Kidney (tissue), 14 donors: Measurements from ENCODE around the gene SERPINA12. TPM values are rescaled to one million over a fixed set of nuclear protein-coding genes. Genes with fewer than 3 reads are reported as not detected.

ENCODE experiments used
- DNase-seq, 5 donors: peaks; one replicate each; pipeline ENCODE4 v3.0.0-alpha.2; 2013 to 2020
- FAIRE-seq: peaks from 2 replicates; lab custom pipeline; 2012; peaks lifted over from hg19 to GRCh38; lab: Jason Lieb, UNC
- H3K27ac ChIP-seq, 2 donors: one replicate each; pipeline ENCODE4 v1.7.0; 2013; ENCODE audit warnings: low read depth in 2 of 2, low read length in 2 of 2, inconsistent platforms in 1 of 2
- H3K27me3 ChIP-seq: one replicate; pipeline ENCODE4 v1.7.1; 2013; ENCODE audit warnings: low read length, inconsistent platforms; ENCODE audit not compliant: control insufficient read depth, insufficient read depth
- H3K36me3 ChIP-seq, 3 donors: one replicate each; pipeline versions ENCODE4 v1.7.0 to v1.7.1; 2013; ENCODE audit warnings: low read length in 3 of 3, control low read depth in 1 of 3, inconsistent platforms in 1 of 3; ENCODE audit not compliant: insufficient read depth in 3 of 3, control insufficient read depth in 2 of 3
- H3K4me1 ChIP-seq, 3 donors: one replicate each; pipeline versions ENCODE4 v1.7.0 to v1.7.1; 2013; ENCODE audit warnings: low read length in 3 of 3, inconsistent platforms in 1 of 3, low read depth in 1 of 3; ENCODE audit not compliant: control insufficient read depth in 2 of 3, insufficient read depth in 2 of 3
- H3K4me3 ChIP-seq, 3 donors: one replicate each; pipeline versions ENCODE4 v1.7.0 to v1.8.1; 2013; ENCODE audit warnings: low read length in 3 of 3, control low read depth in 1 of 3, inconsistent platforms in 1 of 3
- H3K9ac ChIP-seq, 3 donors: one replicate each; pipeline versions ENCODE4 v1.7.0 to v1.7.1; 2013; ENCODE audit warnings: low read length in 3 of 3, control low read depth in 1 of 3, inconsistent platforms in 1 of 3
- H3K9me3 ChIP-seq, 3 donors: one replicate each; pipeline versions ENCODE4 v1.7.0 to v1.7.1; 2013; ENCODE audit warnings: low read length in 3 of 3, control low read depth in 1 of 3, inconsistent platforms in 1 of 3; ENCODE audit not compliant: control insufficient read depth in 2 of 3, insufficient read depth in 1 of 3
- intact Hi-C: fragments of 100-400 bp; cut with DNase I; formaldehyde crosslinking; loops from one replicate; pipeline ENCODE4 v1.11.1; 2022
- polyA plus RNA-seq: library from polyadenylated mRNA; stranded (reverse); fragments of 350-450 nt; fragmentation: Illumina TruSeq; extraction: RNeasy Lipid Tissue Mini Kit (QIAGEN cat#74804); gene quantifications from one replicate; pipeline ENCODE4 v1.2.3, GENCODE V29; 2014; ENCODE audit warnings: low read depth, low replicate concordance; ENCODE audit not compliant: insufficient read depth
- total RNA-seq: library from RNA; stranded (reverse); fragmentation: NEBNext Ultra II Directional; extraction: Animal tissue kit (Norgen Biotek cat#: 25700); gene quantifications from one replicate; pipeline ENCODE4 v1.2.1, GENCODE V29; 2021
- TF ChIP-seq, protein P1 (sequence below): IDR thresholded peaks from 3 replicates; pipeline ENCODE4 v1.5.1; 2012; ENCODE audit warnings: mild to moderate bottlenecking, moderate library complexity, borderline replicate concordance; ENCODE audit not compliant: insufficient read depth; ENCODE audit errors: extremely low read depth
- donor health status: control.
- donor health status: control.
- donor health status: control.
- donor health status: control.
- donor health status: control.
- donor health status: DM: yes; HTN: yes; CAD: no.
- donor health status: Normal renal cell carcinoma (clear cell type).

The SERPINA12 gene
- total and polyA plus RNA-seq, 2 donors from 2014 or later = not detected

DNA sequence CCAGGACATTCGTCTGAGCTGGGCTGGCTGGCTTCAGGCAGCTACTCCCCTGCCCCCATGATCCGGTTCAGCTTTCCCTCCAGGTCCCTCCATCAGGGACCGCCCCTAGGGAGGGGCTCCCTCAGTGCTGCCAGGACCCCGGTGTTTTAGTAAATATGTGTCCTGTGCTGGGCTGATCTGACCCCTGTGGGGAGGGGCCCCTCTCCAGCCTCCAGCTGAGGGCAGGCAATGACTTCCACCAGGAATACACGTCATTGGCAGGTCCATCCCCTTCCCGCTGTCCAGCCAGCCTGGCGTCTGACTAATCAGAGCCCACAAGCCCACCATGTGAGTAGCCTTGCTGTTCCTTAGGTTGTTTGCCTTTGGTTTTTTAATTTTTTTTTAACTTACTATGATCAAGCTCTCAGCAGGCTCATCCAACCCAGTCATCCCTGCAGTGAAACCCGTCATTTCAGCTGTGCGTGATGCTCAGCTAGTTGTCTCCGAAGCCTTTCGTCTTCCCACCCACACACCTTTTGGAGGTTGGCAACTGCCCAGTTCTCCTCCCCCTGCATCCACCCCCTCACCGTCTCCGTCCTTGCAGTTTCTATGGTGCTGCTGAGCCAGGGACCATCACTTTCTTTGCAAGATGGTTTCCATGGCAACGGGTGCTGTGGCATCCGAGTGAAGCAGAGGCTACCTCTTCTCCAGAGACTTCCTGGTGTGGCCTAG is 36.0 kb upstream of the SERPINA12 start:
- FAIRE-seq (no peak), DNase-seq (peak in 1 of 5 donors; percentile 7)
- no peak overlapping the region for H3K4me3 ChIP-seq
- intact Hi-C loops = no loop called here
- H3K27me3 ChIP-seq = no peaks in the 10 kb centered on the region
- H3K9ac ChIP-seq = no peak overlapping the region
- no peaks in the 10 kb centered on the region for H3K4me1 ChIP-seq
- H3K27ac ChIP-seq = no peak overlapping the region
- H3K36me3 ChIP-seq = no peaks in the 10 kb centered on the region
- TF ChIP-seq, protein P1, sequence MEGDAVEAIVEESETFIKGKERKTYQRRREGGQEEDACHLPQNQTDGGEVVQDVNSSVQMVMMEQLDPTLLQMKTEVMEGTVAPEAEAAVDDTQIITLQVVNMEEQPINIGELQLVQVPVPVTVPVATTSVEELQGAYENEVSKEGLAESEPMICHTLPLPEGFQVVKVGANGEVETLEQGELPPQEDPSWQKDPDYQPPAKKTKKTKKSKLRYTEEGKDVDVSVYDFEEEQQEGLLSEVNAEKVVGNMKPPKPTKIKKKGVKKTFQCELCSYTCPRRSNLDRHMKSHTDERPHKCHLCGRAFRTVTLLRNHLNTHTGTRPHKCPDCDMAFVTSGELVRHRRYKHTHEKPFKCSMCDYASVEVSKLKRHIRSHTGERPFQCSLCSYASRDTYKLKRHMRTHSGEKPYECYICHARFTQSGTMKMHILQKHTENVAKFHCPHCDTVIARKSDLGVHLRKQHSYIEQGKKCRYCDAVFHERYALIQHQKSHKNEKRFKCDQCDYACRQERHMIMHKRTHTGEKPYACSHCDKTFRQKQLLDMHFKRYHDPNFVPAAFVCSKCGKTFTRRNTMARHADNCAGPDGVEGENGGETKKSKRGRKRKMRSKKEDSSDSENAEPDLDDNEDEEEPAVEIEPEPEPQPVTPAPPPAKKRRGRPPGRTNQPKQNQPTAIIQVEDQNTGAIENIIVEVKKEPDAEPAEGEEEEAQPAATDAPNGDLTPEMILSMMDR = no peak
- H3K9me3 ChIP-seq = peaks cover 0 to 4% (median 0%) of the 10 kb centered on the region in 3 donors

DNA sequence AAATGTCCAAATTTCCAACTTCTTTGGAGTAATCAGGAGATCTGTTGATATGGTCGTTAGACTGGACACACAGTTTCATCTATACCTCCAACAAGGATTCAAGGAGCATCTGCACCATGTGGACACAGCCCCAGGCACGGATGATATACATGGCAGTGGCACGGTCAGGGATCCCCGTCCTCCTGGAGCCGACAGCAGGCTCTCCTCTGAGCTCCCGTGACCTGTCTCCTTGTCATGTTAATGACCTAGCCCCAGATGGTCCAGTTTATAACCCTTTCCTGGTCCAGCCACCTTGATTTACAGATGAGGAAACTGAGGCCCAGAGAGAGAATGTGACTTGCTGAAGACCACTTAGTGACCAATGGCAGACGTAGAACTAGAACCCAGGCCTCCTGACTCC is 35.5 kb upstream of the SERPINA12 start:
- Histone ChIP-seq H3K27me3 (no peaks in the 10 kb centered on the region), H3K36me3 (no peaks in the 10 kb centered on the region), H3K4me1 (no peaks in the 10 kb centered on the region), H3K9ac (no peak overlapping the region), H3K9me3 (peaks cover 0 to 4% (median 0%) of the 10 kb centered on the region in 3 donors), H3K27ac (no peak overlapping the region), H3K4me3 (no peak overlapping the region)
- DNase-seq (no peak), FAIRE-seq (no peak)
- intact Hi-C loops = no loop called here
- TF ChIP-seq, protein P1 = no peak

DNA sequence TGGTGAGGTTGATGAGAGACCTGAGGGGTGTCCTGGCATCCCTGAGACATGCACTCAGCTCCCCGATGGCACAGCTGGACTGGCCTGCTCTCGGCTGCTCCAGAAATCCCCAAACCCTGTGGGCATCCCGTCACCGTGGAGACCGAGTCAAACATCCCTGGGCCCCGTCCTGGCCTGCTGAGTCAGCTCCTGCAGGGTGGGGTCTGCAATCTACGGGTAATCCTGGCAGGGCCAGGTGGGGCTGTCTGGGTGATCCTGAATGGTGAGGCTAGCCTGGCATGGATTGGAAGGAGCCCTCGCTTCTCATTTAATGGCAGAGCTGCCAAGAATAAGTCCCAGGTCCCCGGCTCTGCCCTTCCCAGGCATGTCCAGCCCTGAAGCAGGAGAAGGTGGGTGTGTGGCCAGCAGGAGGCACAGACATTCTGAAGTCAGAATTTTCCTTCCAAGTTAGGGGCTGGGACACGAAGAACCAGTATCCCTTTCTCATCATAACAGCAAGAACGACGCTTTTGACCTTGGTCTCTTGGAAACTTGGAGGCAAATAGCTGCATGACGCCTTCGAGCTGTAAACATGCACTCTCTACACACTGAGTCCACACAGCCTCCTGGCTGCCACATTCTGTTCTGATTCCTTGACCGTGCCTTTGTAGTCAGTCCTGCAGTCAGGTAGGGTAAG is 34.3 kb upstream of the SERPINA12 start:
- no peak for FAIRE-seq
- Histone ChIP-seq H3K4me3 (no peak overlapping the region), H3K27ac (no peak overlapping the region), H3K36me3 (no peaks in the 10 kb centered on the region), H3K9me3 (peaks cover 0 to 4% (median 0%) of the 10 kb centered on the region in 3 donors), H3K9ac (no peak overlapping the region), H3K4me1 (no peaks in the 10 kb centered on the region), H3K27me3 (no peaks in the 10 kb centered on the region)
- no peak for DNase-seq
- TF ChIP-seq, protein P1 = no peak
- intact Hi-C loops = no loop called here
